ENCODE measurements around the gene CMTM6. TPM values are rescaled to one million over a fixed set of nuclear protein-coding genes. Genes with fewer than 3 reads are reported as not detected.

Gene CMTM6
- total and polyA plus RNA-seq, 2 of the 8 experiments (the other 6 are each of a cell fraction or from before 2014, with no cell fraction given) = 24.0 to 51.5 TPM

- no peak for TF ChIP-seq CHD7 (IDR thresholded peaks at IDR 0.05; ENCODE audit: insufficient replicate concordance, low read length)
- TF ChIP-seq EGR1 (IDR thresholded peaks at IDR 0.05; ENCODE audit: borderline replicate concordance, low read depth, low read length) = no peak
- TF ChIP-seq SUZ12 (IDR thresholded peaks at IDR 0.05; ENCODE audit: low read length) = no peak
- no peak for TF ChIP-seq SP2 (IDR thresholded peaks at IDR 0.05; ENCODE audit: low read length)
- no peak for TF ChIP-seq NANOG (IDR thresholded peaks at IDR 0.05; ENCODE audit: insufficient read depth, low read depth, low read length, poor library complexity, severe bottlenecking)
- no peak for TF ChIP-seq HDAC2 (IDR thresholded peaks at IDR 0.05; ENCODE audit: borderline replicate concordance in 1 of 2, low read depth in 2 of 2, low read length in 2 of 2)
- no peak for TF ChIP-seq TBP (IDR thresholded peaks at IDR 0.05; ENCODE audit: low read depth, low read length)
- no peak for TF ChIP-seq SP4 (IDR thresholded peaks at IDR 0.05; ENCODE audit: low read length)
Measured at GRCh38 chr3:32470362-32470761, 32.3 kb downstream of the CMTM6 start (continued).

Data from H1 (cell line).